ENCODE results near the gene FBF1.
"Not testable (repeated sequence)": the region's sequence is repeated elsewhere in the genome, so short reads cannot be mapped to it uniquely, and the experiment has no call there.

The FBF1 gene

DNA sequence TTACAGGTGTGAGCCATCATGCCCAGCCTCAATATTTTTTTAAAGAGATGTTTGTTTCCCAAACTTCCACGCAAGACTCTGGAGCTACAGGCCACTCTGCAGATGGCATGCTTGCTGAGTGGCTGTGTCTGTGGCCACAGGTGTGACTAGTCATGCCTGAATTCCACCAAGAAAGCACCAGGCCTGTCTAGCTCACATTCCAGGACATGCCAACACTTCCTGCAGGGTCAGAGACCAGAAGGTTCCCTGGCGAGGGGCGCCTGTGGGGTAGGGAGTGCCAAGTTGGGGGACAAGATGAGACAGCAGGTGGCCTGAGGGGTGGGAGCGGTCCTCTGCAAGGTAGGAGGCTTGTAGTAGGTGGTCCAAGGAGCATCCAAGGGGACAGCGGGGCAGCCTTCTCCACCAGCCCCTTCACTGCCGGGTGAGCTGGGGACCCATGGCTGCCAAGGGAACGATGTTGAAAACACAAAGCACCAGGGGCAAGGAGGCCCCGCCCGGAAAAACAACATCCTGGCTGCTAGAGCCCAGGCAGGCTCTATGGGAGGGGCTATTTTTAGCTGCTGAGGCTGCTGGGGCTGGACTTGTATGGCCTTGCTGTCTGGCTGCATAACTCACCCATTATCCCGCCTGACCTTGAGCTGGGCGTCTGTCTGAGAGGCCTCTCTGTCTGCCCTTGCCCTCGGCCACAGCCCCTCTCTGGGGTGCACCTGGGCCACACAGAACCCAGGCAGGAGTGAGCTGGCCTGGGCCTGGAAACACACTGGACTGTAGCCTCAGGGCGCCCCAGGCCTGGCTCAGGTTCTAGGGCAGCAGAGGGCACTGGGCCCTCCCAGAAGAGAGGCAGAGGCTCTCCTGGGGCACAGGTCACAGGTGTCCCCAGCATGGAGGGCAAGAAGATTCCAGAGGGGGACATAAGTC lies 68.1 kb downstream of the FBF1 start:
- H3K4me3 ChIP-seq (ENCODE audit: low read depth, low read length), result no peak overlapping the region
- TF ChIP-seq, protein P1, sequence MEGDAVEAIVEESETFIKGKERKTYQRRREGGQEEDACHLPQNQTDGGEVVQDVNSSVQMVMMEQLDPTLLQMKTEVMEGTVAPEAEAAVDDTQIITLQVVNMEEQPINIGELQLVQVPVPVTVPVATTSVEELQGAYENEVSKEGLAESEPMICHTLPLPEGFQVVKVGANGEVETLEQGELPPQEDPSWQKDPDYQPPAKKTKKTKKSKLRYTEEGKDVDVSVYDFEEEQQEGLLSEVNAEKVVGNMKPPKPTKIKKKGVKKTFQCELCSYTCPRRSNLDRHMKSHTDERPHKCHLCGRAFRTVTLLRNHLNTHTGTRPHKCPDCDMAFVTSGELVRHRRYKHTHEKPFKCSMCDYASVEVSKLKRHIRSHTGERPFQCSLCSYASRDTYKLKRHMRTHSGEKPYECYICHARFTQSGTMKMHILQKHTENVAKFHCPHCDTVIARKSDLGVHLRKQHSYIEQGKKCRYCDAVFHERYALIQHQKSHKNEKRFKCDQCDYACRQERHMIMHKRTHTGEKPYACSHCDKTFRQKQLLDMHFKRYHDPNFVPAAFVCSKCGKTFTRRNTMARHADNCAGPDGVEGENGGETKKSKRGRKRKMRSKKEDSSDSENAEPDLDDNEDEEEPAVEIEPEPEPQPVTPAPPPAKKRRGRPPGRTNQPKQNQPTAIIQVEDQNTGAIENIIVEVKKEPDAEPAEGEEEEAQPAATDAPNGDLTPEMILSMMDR (IDR thresholded peaks at IDR 0.05; ENCODE audit: low read depth, low read length), result no peak

DNA sequence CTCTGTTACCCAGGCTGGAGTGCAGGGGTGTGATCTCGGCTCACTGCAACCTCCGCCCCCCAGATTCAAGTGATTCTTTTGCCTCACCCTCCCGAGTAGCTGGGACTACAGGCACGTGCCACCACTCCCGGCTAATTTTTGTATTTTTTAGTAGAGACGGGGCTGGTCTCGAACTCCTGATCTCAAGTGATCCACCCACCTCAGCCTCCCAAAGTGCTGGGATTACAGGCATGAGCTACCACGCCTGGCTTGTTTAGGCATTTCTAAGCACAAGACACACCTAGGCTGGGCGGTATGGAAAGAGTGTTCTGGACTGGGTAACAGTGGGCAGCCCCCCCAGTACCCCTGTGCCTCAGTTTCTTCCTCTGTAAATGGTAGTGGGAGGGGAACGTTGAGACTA lies 70.6 kb downstream of the FBF1 start:
- peak overlapping the region; percentile 51 for H3K4me3 ChIP-seq (ENCODE audit: low read depth, low read length)

DNA sequence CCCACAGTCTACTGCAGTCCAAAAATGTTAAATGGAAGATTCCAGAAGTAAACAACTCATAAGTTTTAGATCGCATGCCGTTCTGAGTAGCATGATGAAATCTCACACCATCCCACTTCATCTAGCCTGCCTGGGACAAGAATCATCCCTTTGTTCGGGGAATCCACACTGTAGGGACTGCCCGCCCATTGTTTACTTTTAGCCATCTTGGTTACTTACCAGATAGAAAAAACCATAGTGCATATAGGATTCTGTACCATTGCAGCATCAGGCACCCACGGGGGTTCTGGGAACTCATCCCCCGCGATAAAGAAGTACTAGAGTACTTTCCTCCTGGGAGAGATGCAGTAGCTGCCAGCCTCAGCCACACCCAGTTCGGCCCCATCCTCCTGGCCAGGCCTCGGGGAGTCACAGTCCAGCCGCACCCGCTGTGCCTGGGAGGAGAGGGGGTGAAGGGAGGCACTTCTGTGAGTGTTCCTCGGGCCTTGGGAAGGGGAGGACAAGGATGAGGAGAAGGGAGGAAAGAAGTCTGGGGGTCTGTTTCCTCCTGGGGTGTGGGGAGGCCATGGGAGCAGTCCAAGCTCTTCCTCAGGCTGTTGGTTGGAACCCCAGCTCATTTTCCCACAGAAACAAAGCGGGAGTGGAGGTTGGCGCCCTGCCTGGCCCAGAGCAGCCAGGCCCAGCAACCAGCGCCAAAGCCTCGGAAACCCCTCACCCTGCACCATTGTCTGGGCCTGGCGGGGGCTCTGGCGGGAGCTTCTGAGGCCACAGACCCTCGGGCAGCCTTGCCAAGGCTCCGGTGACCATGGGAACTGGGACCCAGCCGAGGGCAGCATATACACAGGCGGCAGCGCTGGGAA lies 71.3 kb downstream of the FBF1 start:
- peak overlapping the region; percentile 51 for H3K4me3 ChIP-seq (ENCODE audit: low read depth, low read length)
- TF ChIP-seq, protein P1 (IDR thresholded peaks at IDR 0.05; ENCODE audit: low read depth, low read length), result no peak

DNA sequence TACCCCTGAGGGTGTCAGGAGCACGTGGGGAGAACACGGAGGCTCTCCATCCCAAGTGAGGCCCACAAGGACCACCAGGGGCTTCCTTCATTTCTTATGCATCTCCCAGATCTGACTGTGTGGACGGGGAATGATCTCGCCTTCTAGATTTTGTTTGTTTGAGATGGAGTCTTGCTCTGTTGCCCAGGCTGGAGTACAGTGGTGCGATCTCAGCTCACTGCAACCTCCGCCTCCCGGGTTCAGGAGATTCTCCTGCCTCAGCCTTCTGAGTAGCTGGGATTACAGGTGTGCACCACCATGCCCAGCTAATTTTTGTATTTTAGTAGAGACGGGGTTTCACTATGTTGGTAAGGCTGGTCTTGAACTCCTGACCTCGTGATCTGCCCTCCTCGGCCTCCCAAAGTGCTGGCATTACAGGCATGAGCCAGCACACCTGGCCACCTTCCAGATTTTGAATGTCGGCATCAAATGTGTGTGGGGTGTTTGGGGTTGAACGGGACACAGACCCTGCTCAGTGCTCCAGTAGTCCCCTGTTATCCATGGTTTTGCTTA lies 72.0 kb downstream of the FBF1 start:
- peak overlapping the region; percentile 51 for H3K4me3 ChIP-seq (ENCODE audit: low read depth, low read length)

DNA sequence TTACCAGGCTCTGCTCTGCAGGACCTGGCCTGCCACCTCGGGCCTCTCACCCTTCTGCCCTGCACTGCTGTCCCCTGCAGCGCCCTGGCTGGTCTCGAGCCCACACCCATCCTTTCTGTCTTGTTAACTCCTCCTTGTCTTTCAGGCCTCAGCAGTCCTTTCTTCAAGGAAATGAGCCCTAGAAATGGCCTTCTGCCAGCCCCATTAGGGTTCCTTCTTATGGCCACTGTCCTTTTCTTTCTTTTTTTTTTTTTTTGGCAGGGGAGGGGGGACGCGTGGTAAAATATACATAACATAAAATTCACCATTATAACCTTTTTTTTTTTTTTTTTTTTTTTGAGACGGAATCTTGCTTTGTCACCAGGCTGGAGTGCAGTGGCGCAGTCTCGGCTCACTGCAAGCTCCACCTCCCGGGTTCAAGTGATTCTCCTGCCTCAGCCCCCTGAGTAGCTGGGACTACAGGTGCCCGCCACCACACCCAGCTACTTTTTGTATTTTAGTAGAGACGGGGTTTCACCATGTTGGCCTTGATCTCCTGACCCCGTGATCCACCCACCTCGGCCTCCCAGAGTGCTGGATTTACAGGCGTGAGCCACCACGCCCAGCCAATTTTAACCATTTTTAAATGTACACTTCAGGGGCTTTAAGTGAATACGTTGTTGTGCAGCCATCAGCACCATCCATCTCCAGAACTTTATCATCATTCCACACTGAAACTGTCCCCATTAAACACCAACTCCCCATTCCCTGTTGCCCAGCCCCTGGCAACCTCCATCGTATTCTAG lies 75.2 kb downstream of the FBF1 start:
- H3K4me3 ChIP-seq (ENCODE audit: low read depth, low read length), result not testable (repeated sequence)

DNA sequence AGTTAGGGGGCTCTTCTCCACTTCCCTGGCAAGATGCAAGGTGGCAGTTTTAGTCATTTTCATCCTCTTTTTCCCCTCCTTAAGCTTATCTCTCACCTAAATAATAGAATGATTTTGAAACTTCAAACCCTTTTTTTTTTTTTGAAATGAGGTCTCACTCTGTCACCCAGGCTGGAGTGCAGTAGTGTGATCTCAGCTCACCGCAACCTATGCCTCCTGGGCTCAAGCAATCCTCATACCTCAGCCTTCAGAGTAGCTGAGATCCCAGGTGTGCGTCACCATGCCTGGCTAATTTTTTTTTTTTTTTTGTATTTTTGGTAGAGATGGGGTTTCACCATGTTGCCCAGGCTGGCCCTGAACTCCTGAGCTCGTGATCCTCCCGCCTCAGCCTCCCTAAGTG lies 76.0 kb downstream of the FBF1 start:
- H3K4me3 ChIP-seq (ENCODE audit: low read depth, low read length), result not testable (repeated sequence)

DNA sequence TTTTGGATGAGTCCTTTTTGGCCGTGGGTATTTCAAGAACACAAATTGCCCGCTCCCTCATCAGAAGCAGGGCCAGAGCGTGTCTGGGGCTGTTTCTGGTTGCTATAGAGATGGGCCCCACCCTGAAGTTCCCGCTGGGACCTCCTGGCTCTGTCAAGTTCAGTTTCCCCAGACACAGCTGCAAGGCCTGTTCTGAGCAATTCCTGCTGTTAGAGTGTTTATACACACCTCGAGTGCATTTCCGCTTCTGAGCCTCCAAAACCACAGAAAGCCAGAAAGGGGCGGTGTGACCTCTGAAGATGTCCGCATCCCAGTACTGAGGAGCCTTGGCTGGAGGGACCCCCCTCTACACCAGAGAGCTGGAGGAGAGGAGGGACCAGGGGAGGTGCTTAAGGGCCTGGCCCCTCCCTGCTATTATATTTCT lies 76.4 kb downstream of the FBF1 start:
- H3K4me3 ChIP-seq (ENCODE audit: low read depth, low read length), result no peak overlapping the region

DNA sequence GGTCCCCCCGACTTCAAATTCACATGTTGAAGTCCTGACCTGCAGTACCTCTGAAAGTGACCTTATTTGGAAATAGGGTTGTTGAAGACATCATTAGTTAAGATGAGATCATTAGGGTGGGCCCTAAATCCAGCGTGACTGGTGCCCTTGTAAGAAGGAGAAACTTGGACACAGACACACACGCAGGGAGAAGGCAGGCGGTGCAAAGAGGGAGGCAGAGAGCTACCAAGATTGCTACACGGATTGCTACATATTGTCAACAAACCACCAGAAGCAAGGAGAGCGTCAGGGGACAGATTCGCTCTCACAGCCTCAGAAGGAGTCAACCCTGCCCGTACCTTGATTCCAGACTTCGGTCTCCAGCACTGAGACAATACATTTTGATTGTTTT lies 78.9 kb downstream of the FBF1 start:
- TF ChIP-seq, protein P1 (IDR thresholded peaks at IDR 0.05; ENCODE audit: low read depth, low read length), result no peak
- no peak overlapping the region for H3K4me3 ChIP-seq (ENCODE audit: low read depth, low read length)

More for the DNA sequence above, 76.4 kb downstream of the FBF1 start:
- TF ChIP-seq, protein P1 (IDR thresholded peaks at IDR 0.05; ENCODE audit: low read depth, low read length), result no peak

All from WI38 (cell line).